Keratinocyte (primary cell): Measurements from ENCODE around the gene ARMC8.

Experiments
- EZH2 ChIP-seq: IDR thresholded peaks from one replicate; pipeline ENCODE4 v1.6.1; 2012; ENCODE audit warnings: inconsistent platforms, mild to moderate bottlenecking, low read length, moderate library complexity
- TF ChIP-seq, protein P1 (sequence below), 3 experiments: IDR thresholded peaks in 1 of 3; conservative IDR thresholded peaks in 1 of 3; optimal IDR thresholded peaks in 1 of 3; 2 replicates in 2 of 3; 3 replicates in 1 of 3; pipeline versions ENCODE3 to v1.5.1; 2011; ENCODE audit warnings: low read length in 3 of 3, mild to moderate bottlenecking in 3 of 3, moderate library complexity in 2 of 3, control low read depth in 1 of 3, inconsistent platforms in 1 of 3; ENCODE audit not compliant: insufficient read depth in 2 of 3; ENCODE audit errors: extremely low read depth in 1 of 3

DNA sequence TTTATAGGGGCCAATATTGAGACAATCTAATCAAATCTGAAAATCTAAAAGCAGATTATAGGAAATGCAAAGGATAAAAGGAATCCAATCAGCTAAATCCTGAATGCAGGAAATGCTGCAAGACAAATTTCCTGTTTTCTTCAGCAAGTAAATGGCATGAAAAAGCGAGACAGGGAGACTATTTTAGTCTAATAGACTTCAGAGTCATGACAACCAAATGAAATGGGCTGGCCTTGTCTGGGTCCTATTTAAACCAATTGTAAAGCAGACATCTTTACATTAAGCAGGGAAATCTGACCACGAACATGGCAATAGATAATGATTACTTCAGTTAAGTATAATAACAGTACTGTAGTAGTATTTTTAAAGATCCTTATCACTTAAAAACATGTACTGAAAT, 14.5 kb upstream of the ARMC8 start:
- TF ChIP-seq, protein P1, sequence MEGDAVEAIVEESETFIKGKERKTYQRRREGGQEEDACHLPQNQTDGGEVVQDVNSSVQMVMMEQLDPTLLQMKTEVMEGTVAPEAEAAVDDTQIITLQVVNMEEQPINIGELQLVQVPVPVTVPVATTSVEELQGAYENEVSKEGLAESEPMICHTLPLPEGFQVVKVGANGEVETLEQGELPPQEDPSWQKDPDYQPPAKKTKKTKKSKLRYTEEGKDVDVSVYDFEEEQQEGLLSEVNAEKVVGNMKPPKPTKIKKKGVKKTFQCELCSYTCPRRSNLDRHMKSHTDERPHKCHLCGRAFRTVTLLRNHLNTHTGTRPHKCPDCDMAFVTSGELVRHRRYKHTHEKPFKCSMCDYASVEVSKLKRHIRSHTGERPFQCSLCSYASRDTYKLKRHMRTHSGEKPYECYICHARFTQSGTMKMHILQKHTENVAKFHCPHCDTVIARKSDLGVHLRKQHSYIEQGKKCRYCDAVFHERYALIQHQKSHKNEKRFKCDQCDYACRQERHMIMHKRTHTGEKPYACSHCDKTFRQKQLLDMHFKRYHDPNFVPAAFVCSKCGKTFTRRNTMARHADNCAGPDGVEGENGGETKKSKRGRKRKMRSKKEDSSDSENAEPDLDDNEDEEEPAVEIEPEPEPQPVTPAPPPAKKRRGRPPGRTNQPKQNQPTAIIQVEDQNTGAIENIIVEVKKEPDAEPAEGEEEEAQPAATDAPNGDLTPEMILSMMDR (optimal IDR thresholded peaks at IDR 0.05 in 1 of 3, IDR thresholded peaks at IDR 0.05 in 1 of 3, conservative IDR thresholded peaks at IDR 0.05 in 1 of 3; ENCODE audit: extremely low read depth in 1 of 3, insufficient read depth in 2 of 3, low read length in 3 of 3): no peak
- TF ChIP-seq EZH2: no peak
